Activated CD8-positive, alpha-beta memory T cell treated with anti-CD3 and anti-CD28 coated beads for 48 hours (primary cell): Measurements from ENCODE around the gene CRB3.

Experiments used
- DNase-seq, 3 experiments: peaks; one replicate each; pipeline ENCODE4 v3.0.0-alpha.2; 2020; ENCODE audit warnings: low read depth in 2 of 3, low spot score in 2 of 3

Gene CRB3

GRCh38 chr19:6465663-6466062, 1.6 kb downstream of the CRB3 start:
- no peak for DNase-seq

GRCh38 chr19:6466526-6467248, 2.6 kb downstream of the CRB3 start:
- no peak for DNase-seq

- no peak for DNase-seq
These were observed 3.3 kb downstream of the CRB3 start for GRCh38 chr19:6467384-6467783.

- no peak for DNase-seq
These were observed 6.1 kb downstream of the CRB3 start for GRCh38 chr19:6470173-6470572.

- DNase-seq = no peak
These were observed 7.0 kb downstream of the CRB3 start for GRCh38 chr19:6471076-6471475.

GRCh38 chr19:6472713-6473112, 8.6 kb downstream of the CRB3 start:
- DNase-seq = no peak

GRCh38 chr19:6473647-6474046, 9.6 kb downstream of the CRB3 start:
- no peak for DNase-seq

- no peak for DNase-seq
These were observed 11.4 kb downstream of the CRB3 start for GRCh38 chr19:6475321-6476108.

- DNase-seq = peak; percentile 29 to 71 (median 68)
These were observed 12.3 kb downstream of the CRB3 start for GRCh38 chr19:6476155-6476895.

- DNase-seq = no peak
These were observed 12.9 kb downstream of the CRB3 start for GRCh38 chr19:6476896-6477431.

- DNase-seq = no peak
These were observed 14.7 kb downstream of the CRB3 start for GRCh38 chr19:6478815-6479214.

GRCh38 chr19:6479836-6480398, 15.8 kb downstream of the CRB3 start:
- DNase-seq = no peak

GRCh38 chr19:6480848-6481415, 16.9 kb downstream of the CRB3 start:
- no peak for DNase-seq

- DNase-seq = peak in 2 of 3 experiments; percentile 41 to 52
These were observed 17.7 kb downstream of the CRB3 start, which contains the start of gene DENND1C for GRCh38 chr19:6481541-6482342. Gene DENND1C (minus strand): TSS chr19:6481787. CDS start chr19:6481695, 92 bp downstream.

GRCh38 chr19:6482343-6482686, 18.2 kb downstream of the CRB3 start:
- no peak for DNase-seq

- no peak for DNase-seq
These were observed 19.2 kb downstream of the CRB3 start for GRCh38 chr19:6483235-6483634.

- DNase-seq = no peak
These were observed 20.2 kb downstream of the CRB3 start for GRCh38 chr19:6484230-6484629.

GRCh38 chr19:6484831-6485230, 20.8 kb downstream of the CRB3 start:
- DNase-seq = no peak

GRCh38 chr19:6489278-6490061, 25.4 kb downstream of the CRB3 start:
- DNase-seq = no peak
